B cell (primary cell): Measurements from ENCODE around the gene NAPSA. TPM values are rescaled to one million over a fixed set of nuclear protein-coding genes. Genes with fewer than 3 reads are reported as not detected.
A peak's percentile ranks its signal among the peaks of the same experiment; 100 is the strongest.

ENCODE experiments used
- ATAC-seq: fragments of 200-7000 bp; cut with Tn5 transposase; one replicate; pipeline ENCODE4 v1.10.0; 2021; ENCODE audit warnings: low read depth, mild to moderate bottlenecking, moderate number of reproducible peaks, moderate library complexity
- CTCF ChIA-PET: fragments of 350-600 bp; sonication (Branson Sonifier 250); formaldehyde crosslinking; loops from one replicate; lab custom pipeline; 2021; ENCODE audit warnings: antibody characterized with exemption, inconsistent platforms; lab: Charles Lee
- POLR2A ChIA-PET: fragments of 350-600 bp; sonication (Branson Sonifier 250); formaldehyde crosslinking; loops from one replicate; lab custom pipeline; 2021; ENCODE audit warnings: antibody characterized with exemption; lab: Charles Lee
- DNase-seq: peaks from one replicate; pipeline ENCODE4 v3.0.0; 2013
- H2AFZ ChIP-seq: 2 replicates; pipeline ENCODE4 v1.6.1; 2012; ENCODE audit warnings: mild to moderate bottlenecking, low read depth, low read length; ENCODE audit not compliant: insufficient read depth, poor library complexity, severe bottlenecking
- H3K27ac ChIP-seq, 2 donors: 1 replicate in 1 of 2; 2 replicates in 1 of 2; pipeline ENCODE4 v1.5.1; 2012 to 2013; ENCODE audit warnings: low read length in 2 of 2, mild to moderate bottlenecking in 2 of 2, moderate library complexity in 1 of 2
- H3K27me3 ChIP-seq, 4 experiments: fragments of 200-600 bp in 1 of 4; sonication (generic) in 1 of 4; replicated peaks in 1 of 4; 1 replicate in 2 of 4; 2 replicates in 2 of 4; pipeline versions ENCODE4 v1.6.1 to v1.7.0; 2013 to 2016; ENCODE audit warnings: low read length in 3 of 4, mild to moderate bottlenecking in 2 of 4, mixed read lengths in 1 of 4, moderate library complexity in 1 of 4; ENCODE audit not compliant: insufficient read depth in 4 of 4, control insufficient read depth in 3 of 4; ENCODE audit errors: control extremely low read depth in 1 of 4
- H3K36me3 ChIP-seq, 2 experiments: replicated peaks in 1 of 2; 1 replicate in 1 of 2; 2 replicates in 1 of 2; pipeline versions ENCODE4 v1.6.1 to v1.7.1; 2013; ENCODE audit warnings: low read length in 1 of 2; ENCODE audit not compliant: insufficient read depth in 2 of 2, control insufficient read depth in 1 of 2; ENCODE audit errors: control extremely low read depth in 1 of 2, extremely low read depth in 1 of 2
- H3K4me1 ChIP-seq, 2 donors: fragments of 200-600 bp in 1 of 2; sonication (generic) in 1 of 2; 1 replicate in 1 of 2; 2 replicates in 1 of 2; pipeline versions ENCODE4 v1.5.1 to v1.6.1; 2013 to 2017; ENCODE audit warnings: low read length in 2 of 2; ENCODE audit not compliant: control insufficient read depth in 2 of 2, insufficient read depth in 2 of 2
- H3K4me2 ChIP-seq: replicated peaks from 2 replicates; pipeline ENCODE3; 2012; ENCODE audit warnings: mild to moderate bottlenecking, low read depth, low read length; ENCODE audit not compliant: poor library complexity, severe bottlenecking
- H3K4me3 ChIP-seq, 5 experiments: fragments of 200-600 bp in 1 of 5; sonication (generic) in 1 of 5; 1 replicate in 3 of 5; 2 replicates in 2 of 5; pipeline versions ENCODE4 v1.5.1 to v1.7.0; 2011 to 2016; ENCODE audit warnings: low read length in 4 of 5, mild to moderate bottlenecking in 4 of 5, low read depth in 2 of 5, control low read depth in 1 of 5, moderate library complexity in 1 of 5; ENCODE audit not compliant: insufficient read depth in 1 of 5; ENCODE audit errors: control extremely low read depth in 1 of 5, extremely low read depth in 1 of 5
- H3K79me2 ChIP-seq: fragments of 200-600 bp; sonication (generic); one replicate; pipeline ENCODE4 v1.6.0; 2016; ENCODE audit warnings: low read length; ENCODE audit not compliant: control insufficient read depth, insufficient read depth
- H3K9ac ChIP-seq: fragments of 200-600 bp; sonication (generic); 2 replicates; pipeline ENCODE4 v1.6.1; 2017; ENCODE audit warnings: mild to moderate bottlenecking, low read length, moderate library complexity
- H3K9me3 ChIP-seq, 3 donors: one replicate each; pipeline versions ENCODE4 v1.6.1 to v1.7.1; 2013; ENCODE audit warnings: low read length in 2 of 3; ENCODE audit not compliant: control insufficient read depth in 2 of 3, insufficient read depth in 1 of 3; ENCODE audit errors: control extremely low read depth in 1 of 3
- H4K20me1 ChIP-seq: 2 replicates; pipeline ENCODE4 v1.6.0; 2012; ENCODE audit warnings: mild to moderate bottlenecking, low read length; ENCODE audit not compliant: insufficient read depth, control insufficient read depth, poor library complexity, severe bottlenecking
- H3K27ac Mint-ChIP-seq: one replicate; pipeline ENCODE4 v1.8.0; 2021; ENCODE audit warnings: mixed read lengths
- H3K27me3 Mint-ChIP-seq: one replicate; pipeline ENCODE4 v1.8.0; 2021; ENCODE audit warnings: mixed read lengths
- H3K4me1 Mint-ChIP-seq: one replicate; pipeline ENCODE4 v1.8.0; 2021; ENCODE audit warnings: mixed read lengths
- H3K4me3 Mint-ChIP-seq: one replicate; pipeline ENCODE4 v1.8.0; 2021; ENCODE audit warnings: mixed read lengths
- H3K9me3 Mint-ChIP-seq: one replicate; pipeline ENCODE4 v1.8.0; 2022; ENCODE audit warnings: mixed read lengths; ENCODE audit not compliant: insufficient read depth
- CTCF ChIP-seq: fragments of 200-600 bp; IDR thresholded peaks from one replicate; pipeline ENCODE4 v1.8.0; 2022; ENCODE audit warnings: antibody characterized with exemption, mild to moderate bottlenecking
- EZH2 ChIP-seq: IDR thresholded peaks from 2 replicates; pipeline ENCODE4 v1.6.1; 2012; ENCODE audit warnings: borderline replicate concordance, low read depth, mild to moderate bottlenecking, moderate library complexity, low read length; ENCODE audit not compliant: insufficient read depth, poor library complexity, severe bottlenecking
- WGBS: methylation state at CpG from one replicate; pipeline ENCODE4 v1.1.5; 2013; ENCODE audit warnings: missing lambda C conversion rate; ENCODE audit not compliant: insufficient coverage; 5-methylcytosine and 5-hydroxymethylcytosine counted together
- intact Hi-C: fragments of 100-400 bp; cut with micrococcal nuclease; formaldehyde crosslinking; loops from one replicate; pipeline ENCODE4 v1.10.0; 2022
- polyA minus RNA-seq: library from RNA; depleted of rRNA, polyadenylated mRNA; stranded (reverse); fragments of >200 nt; gene quantifications from 2 replicates; pipeline ENCODE4 v1.2.3, GENCODE V29; 2012
- polyA plus RNA-seq: library from polyadenylated mRNA; depleted of rRNA; stranded (reverse); fragments of >200 nt; gene quantifications from 2 replicates; pipeline ENCODE4 v1.2.3, GENCODE V29; 2012
- total RNA-seq, 2 donors: library from RNA; stranded (reverse); fragments of 120-200 nt in 1 of 2; gene quantifications; 1 replicate in 1 of 2; 2 replicates in 1 of 2; pipeline versions ENCODE4 v1.2.3 to v1.2.4, GENCODE V29; 2013 to 2022

Gene NAPSA
- total RNA-seq (3.5 and 4.7 TPM in 2 replicates), polyA plus RNA-seq (3.7 and 4.0 TPM in 2 replicates), polyA minus RNA-seq (2.2 and 3.5 TPM in 2 replicates)
- total RNA-seq (2013), result 3.5 TPM

- ATAC-seq (no peak), DNase-seq (no peak)
- Histone ChIP-seq H3K4me3 (no peak within 1 kb of the TSS), H3K4me1 (peaks cover 33 to 60% of the 10 kb centered on the region in 2 donors), H3K4me2 (peak within 1 kb of the TSS; percentile 22), H3K9me3 (peaks cover 0 to 6% (median 0%) of the 10 kb centered on the region in 3 donors), H3K27me3 (no peaks in the 10 kb centered on the region), H3K36me3 (no peaks in the 10 kb centered on the region), H3K9ac (no peak within 1 kb of the TSS), H3K27ac (no peak within 1 kb of the TSS), H2AFZ (no peak within 1 kb of the TSS), H4K20me1 (no peaks in the 10 kb centered on the region), H3K79me2 (peaks cover 12% of the 10 kb centered on the region)
- intact Hi-C loops, result no loop called here
- ChIA-PET POLR2A (interaction anchor here (0.5 to 0.7 kb wide), 2 partner anchors 757 to 861 kb away, joined by 3 read pairs; no protein-coding TSS in a partner anchor), CTCF (interaction anchor here (1.2 to 8.6 kb wide), 3 partner anchors 8 to 96 kb away, joined by 3 to 131 read pairs (median 40); no protein-coding TSS in a partner anchor)
- no peaks in the 10 kb centered on the region for H3K9me3 Mint-ChIP-seq
- H3K4me1 Mint-ChIP-seq, result peaks cover 49% of the 10 kb centered on the region
- no peaks in the 10 kb centered on the region for H3K27me3 Mint-ChIP-seq
- TF ChIP-seq CTCF, result no peak
- TF ChIP-seq EZH2, result no peak
- 71% methylated on average over 5 of the region's 11 CpGs for WGBS
- peak within 1 kb of the TSS; percentile 74 for H3K27ac Mint-ChIP-seq
- peak within 1 kb of the TSS; percentile 26 for H3K4me3 Mint-ChIP-seq
Observed at GRCh38 chr19:50365434-50366306, at the start of gene NAPSA. Gene NAPSA (minus strand): TSS chr19:50365639. CDS start chr19:50365621, 18 bp downstream.

DNA sequence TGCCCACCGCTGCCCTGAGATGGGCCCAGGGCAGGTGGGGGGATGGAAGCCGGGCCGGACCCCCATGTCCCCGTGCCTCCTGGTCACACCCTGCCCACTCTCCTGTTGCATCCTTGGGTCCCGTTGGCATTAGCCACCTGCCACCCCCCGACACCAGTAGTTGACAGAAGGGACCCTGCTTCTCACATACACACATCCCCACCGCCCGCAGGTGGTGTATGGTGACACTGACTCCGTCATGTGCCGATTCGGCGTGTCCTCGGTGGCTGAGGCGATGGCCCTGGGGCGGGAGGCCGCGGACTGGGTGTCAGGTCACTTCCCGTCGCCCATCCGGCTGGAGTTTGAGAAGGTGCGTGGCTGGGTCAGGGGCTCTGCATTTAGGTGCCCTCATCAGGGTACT lies 48.1 kb upstream of the NAPSA start:
- Mint-ChIP-seq H3K9me3 (no peaks in the 10 kb centered on the region), H3K4me1 (peaks cover 34% of the 10 kb centered on the region), H3K4me3 (no peak overlapping the region), H3K27me3 (no peaks in the 10 kb centered on the region), H3K27ac (peak overlapping the region; percentile 41)
- intact Hi-C loops, result no loop called here
- H3K4me3 ChIP-seq, result no peak overlapping the region
- no peak overlapping the region for H3K9ac ChIP-seq
- H2AFZ ChIP-seq, result no peak overlapping the region
- peak overlapping the region in 1 of 2 donors; percentile 97 for H3K27ac ChIP-seq
- peaks cover 30 to 46% of the 10 kb centered on the region in 2 donors for H3K4me1 ChIP-seq
- 97% methylated on average over 21 of the region's 21 CpGs for WGBS
- CTCF ChIA-PET, result interaction anchor here (3.0 to 3.2 kb wide), 2 partner anchors 28 to 48 kb away, joined by 22 to 33 read pairs; partner anchors contain the start of gene POLD1
- no peak overlapping the region for H3K4me2 ChIP-seq
- H4K20me1 ChIP-seq, result no peaks in the 10 kb centered on the region
- peaks cover 17% of the 10 kb centered on the region for H3K79me2 ChIP-seq
- H3K36me3 ChIP-seq, result peaks cover 0 to 16% of the 10 kb centered on the region in 2 experiments
- POLR2A ChIA-PET, result no interaction called here
- no peak for DNase-seq
- no peaks in the 10 kb centered on the region for H3K9me3 ChIP-seq
- no peaks in the 10 kb centered on the region for H3K27me3 ChIP-seq
- ATAC-seq, result no peak
- TF ChIP-seq EZH2 (no peak), CTCF (no peak)
